PC-3 (cell line): Measurements from ENCODE around the gene STX18. TPM values are rescaled to one million over a fixed set of nuclear protein-coding genes. Genes with fewer than 3 reads are reported as not detected.

Source experiments
- ATAC-seq: fragments of 200-7000 bp; cut with Tn5 transposase; 2 replicates; pipeline ENCODE4 v1.9.1; 2020; ENCODE audit warnings: mild to moderate bottlenecking, moderate library complexity
- BruUV-seq: library from RNA; stranded (reverse); fragments of 400-500 nt; replicated peaks from 2 replicates; lab custom pipeline; 2021; lab: Mats Ljungman, UMichigan
- CTCF ChIA-PET: fragments of 300-600 bp; sonication (Branson Sonifier 250); formaldehyde crosslinking; loops from one replicate; lab custom pipeline; 2022; ENCODE audit warnings: antibody characterized with exemption; lab: Charles Lee
- POLR2A ChIA-PET: fragments of 300-600 bp; sonication (Branson Sonifier 250); formaldehyde crosslinking; loops from one replicate; lab custom pipeline; 2022; ENCODE audit warnings: antibody characterized with exemption; ENCODE audit not compliant: unreplicated experiment; lab: Charles Lee
- DNase-seq: peaks from one replicate; pipeline ENCODE4 v3.0.0-alpha.2; 2015
- H2AFZ ChIP-seq: fragments of 300-600 bp; sonication (generic); 2 replicates; pipeline ENCODE4 v1.6.0; 2016; ENCODE audit warnings: antibody characterized with exemption, low read length
- H3F3A ChIP-seq: fragments of 300-600 bp; sonication (generic); one replicate; pipeline ENCODE4 v1.6.0; 2017; ENCODE audit warnings: antibody characterized with exemption, low read length, control low read depth, mild to moderate bottlenecking; ENCODE audit not compliant: unreplicated experiment
- H3K27ac ChIP-seq: fragments of 300-600 bp; sonication (generic); 2 replicates; pipeline ENCODE4 v1.5.1; 2016; ENCODE audit warnings: mild to moderate bottlenecking, low read length
- H3K27me3 ChIP-seq: fragments of 300-600 bp; sonication (generic); 2 replicates; pipeline ENCODE4 v1.6.1; 2016; ENCODE audit warnings: low read length, mixed read lengths
- H3K36me3 ChIP-seq: fragments of 300-600 bp; sonication (generic); 2 replicates; pipeline ENCODE4 v1.6.1; 2016; ENCODE audit warnings: low read depth, mixed run types, low read length, mixed read lengths
- H3K4me1 ChIP-seq: fragments of 300-600 bp; sonication (generic); 2 replicates; pipeline ENCODE4 v1.5.1; 2016; ENCODE audit warnings: low read length; ENCODE audit not compliant: insufficient read depth
- H3K4me2 ChIP-seq: fragments of 300-600 bp; sonication (generic); 2 replicates; pipeline ENCODE4 v1.6.0; 2016; ENCODE audit warnings: low read length
- H3K4me3 ChIP-seq: fragments of 300-600 bp; sonication (generic); 2 replicates; pipeline ENCODE4 v1.5.1; 2016; ENCODE audit warnings: mild to moderate bottlenecking, low read length, mixed read lengths
- H3K79me2 ChIP-seq: fragments of 300-600 bp; sonication (generic); 2 replicates; pipeline ENCODE4 v1.6.1; 2017; ENCODE audit warnings: low read length, mixed read lengths
- H3K9ac ChIP-seq: fragments of 300-600 bp; sonication (generic); 2 replicates; pipeline ENCODE4 v1.6.0; 2016; ENCODE audit warnings: mild to moderate bottlenecking, low read length
- H3K9me2 ChIP-seq: fragments of 300-600 bp; sonication (generic); replicated peaks from 2 replicates; pipeline ENCODE4 v1.6.1; 2016; ENCODE audit warnings: mixed run types, low read length, mixed read lengths
- H3K9me3 ChIP-seq: fragments of 300-600 bp; sonication (generic); 2 replicates; pipeline ENCODE4 v1.6.1; 2016; ENCODE audit warnings: low read length, mixed read lengths
- H4K20me1 ChIP-seq: fragments of 300-600 bp; sonication (generic); 2 replicates; pipeline ENCODE4 v1.6.1; 2016; ENCODE audit warnings: low read length, mixed read lengths
- EZH2 ChIP-seq: fragments of 300-600 bp; sonication (generic); IDR thresholded peaks from one replicate; pipeline ENCODE4 v1.6.1; 2017; ENCODE audit warnings: antibody characterized with exemption, mild to moderate bottlenecking, low read length; ENCODE audit not compliant: unreplicated experiment
- EZH2phosphoT487 ChIP-seq: fragments of 300-600 bp; sonication (generic); IDR thresholded peaks from 2 replicates; pipeline ENCODE4 v1.6.1; 2018; ENCODE audit warnings: mild to moderate bottlenecking, antibody characterized with exemption, low read length, borderline replicate concordance
- intact Hi-C: fragments of 100-400 bp; cut with micrococcal nuclease; formaldehyde crosslinking; loops from 2 replicates; pipeline ENCODE4 v1.9.0; 2023
- total RNA-seq: library from RNA; depleted of rRNA; stranded (reverse); fragments of >200 nt; gene quantifications from 2 replicates; pipeline ENCODE4 v1.2.3, GENCODE V29; 2014
- TF ChIP-seq, protein P1 (sequence below): fragments of 300-600 bp; sonication (generic); conservative IDR thresholded peaks from 2 replicates; pipeline ENCODE4 v1.5.1; 2017; ENCODE audit warnings: antibody characterized with exemption, low read depth, mild to moderate bottlenecking, low read length

Gene STX18
- total RNA-seq, 1 experiment from 2014 or later: 25.0 TPM

DNA sequence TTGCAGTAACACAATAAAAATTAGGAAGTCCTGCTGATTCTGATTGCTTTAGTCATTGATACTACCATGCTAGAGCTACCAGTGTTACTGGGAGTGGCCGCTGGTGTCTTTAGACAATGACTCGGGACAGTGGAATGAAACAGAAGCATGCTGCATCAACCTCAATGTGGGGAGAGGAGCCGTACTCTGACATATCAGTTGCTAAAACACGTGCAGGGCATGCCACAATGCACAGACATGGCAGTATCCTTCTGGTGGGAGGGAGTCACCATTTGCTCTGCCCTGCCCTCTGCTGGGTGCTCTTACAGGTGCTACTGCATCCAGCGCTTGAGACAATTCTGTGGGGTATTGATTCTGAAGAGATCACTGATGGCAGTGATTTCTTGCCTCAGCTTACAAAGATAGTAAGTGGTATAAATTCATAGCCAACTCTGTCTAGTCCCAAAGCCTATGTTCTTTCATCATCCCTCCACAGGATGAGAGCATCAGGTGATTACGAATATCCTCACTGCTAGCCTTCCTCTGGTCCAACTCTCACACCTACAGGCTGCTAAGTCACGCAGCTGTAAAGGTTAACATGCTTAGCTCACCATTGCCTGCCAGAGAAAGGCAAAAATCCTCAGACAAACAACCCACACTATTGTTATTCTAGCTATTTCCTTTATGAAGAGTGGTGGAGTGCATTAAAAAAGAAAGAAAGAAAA is 111.2 kb downstream of the STX18 start:
- no peak overlapping the region for H3K27ac ChIP-seq
- H3K36me3 ChIP-seq: 0 out of 2 replicates have a peak, but pooled peaks cover 2% of the 10 kb centered on the region
- peak overlapping the region; percentile 57; the same call in 1 of the 2 replicates for H2AFZ ChIP-seq
- H3F3A ChIP-seq: no peaks in the 10 kb centered on the region
- ChIA-PET CTCF (no interaction called here), POLR2A (no interaction called here)
- DNase-seq (peak; percentile 54), ATAC-seq (peak; percentile 82)
- no peaks in the 10 kb centered on the region for H3K9me2 ChIP-seq
- no TSS peak for BruUV-seq
- no peak overlapping the region for H3K4me2 ChIP-seq
- H3K4me3 ChIP-seq: no peak overlapping the region
- no peak for TF ChIP-seq EZH2phosphoT487
- TF ChIP-seq, protein P1, sequence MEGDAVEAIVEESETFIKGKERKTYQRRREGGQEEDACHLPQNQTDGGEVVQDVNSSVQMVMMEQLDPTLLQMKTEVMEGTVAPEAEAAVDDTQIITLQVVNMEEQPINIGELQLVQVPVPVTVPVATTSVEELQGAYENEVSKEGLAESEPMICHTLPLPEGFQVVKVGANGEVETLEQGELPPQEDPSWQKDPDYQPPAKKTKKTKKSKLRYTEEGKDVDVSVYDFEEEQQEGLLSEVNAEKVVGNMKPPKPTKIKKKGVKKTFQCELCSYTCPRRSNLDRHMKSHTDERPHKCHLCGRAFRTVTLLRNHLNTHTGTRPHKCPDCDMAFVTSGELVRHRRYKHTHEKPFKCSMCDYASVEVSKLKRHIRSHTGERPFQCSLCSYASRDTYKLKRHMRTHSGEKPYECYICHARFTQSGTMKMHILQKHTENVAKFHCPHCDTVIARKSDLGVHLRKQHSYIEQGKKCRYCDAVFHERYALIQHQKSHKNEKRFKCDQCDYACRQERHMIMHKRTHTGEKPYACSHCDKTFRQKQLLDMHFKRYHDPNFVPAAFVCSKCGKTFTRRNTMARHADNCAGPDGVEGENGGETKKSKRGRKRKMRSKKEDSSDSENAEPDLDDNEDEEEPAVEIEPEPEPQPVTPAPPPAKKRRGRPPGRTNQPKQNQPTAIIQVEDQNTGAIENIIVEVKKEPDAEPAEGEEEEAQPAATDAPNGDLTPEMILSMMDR: peak; percentile 71
- no peaks in the 10 kb centered on the region for H3K27me3 ChIP-seq
- H3K9ac ChIP-seq: no peak overlapping the region
- H3K79me2 ChIP-seq: no peaks in the 10 kb centered on the region
- no peaks in the 10 kb centered on the region for H4K20me1 ChIP-seq
- intact Hi-C loops: no loop called here
- 0 out of 2 replicates have a peak, but pooled peaks cover 3% of the 10 kb centered on the region for H3K4me1 ChIP-seq
- H3K9me3 ChIP-seq: no peaks in the 10 kb centered on the region

- 0 out of 2 replicates have a peak, but pooled peaks cover 2% of the 10 kb centered on the region for H3K36me3 ChIP-seq
- intact Hi-C loops: no loop called here
- no peaks in the 10 kb centered on the region for H4K20me1 ChIP-seq
- TF ChIP-seq EZH2phosphoT487 (no peak), EZH2 (no peak)
- TF ChIP-seq, protein P1: no peak
- ChIA-PET POLR2A (no interaction called here), CTCF (no interaction called here)
- H3K9ac ChIP-seq: no peak overlapping the region
- DNase-seq: no peak
- no peak for ATAC-seq
- H3K4me2 ChIP-seq: no peak overlapping the region
- H3K4me3 ChIP-seq: no peak overlapping the region
- no peak overlapping the region for H2AFZ ChIP-seq
- no TSS peak for BruUV-seq
- no peaks in the 10 kb centered on the region for H3K9me3 ChIP-seq
- no peaks in the 10 kb centered on the region for H3K9me2 ChIP-seq
- no peaks in the 10 kb centered on the region for H3K27me3 ChIP-seq
- no peaks in the 10 kb centered on the region for H3K79me2 ChIP-seq
- H3K4me1 ChIP-seq: 0 out of 2 replicates have a peak, but pooled peaks cover 3% of the 10 kb centered on the region
- no peaks in the 10 kb centered on the region for H3F3A ChIP-seq
- no peak overlapping the region for H3K27ac ChIP-seq
Observed at GRCh38 chr4:4428966-4429875, 112.6 kb downstream of the STX18 start.
